DMS79 treated with DMSO at 0.1 percent for 48 hours (cell line): ENCODE data around the gene GLTP.
"Not testable (repeated sequence)": the region's sequence is repeated elsewhere in the genome, so short reads cannot be mapped to it uniquely, and the experiment has no call there.

Source experiments
- DNase-seq: peaks from one replicate; lab custom pipeline; 2025; lab: John Stamatoyannopoulos, UW

The GLTP gene

GRCh38 chr12:109880043-109880931, at the start of gene GLTP:
Gene GLTP, minus strand, starts transcription at chr12:109880541. Its CDS starts 167 bp downstream, at chr12:109880374.
- peak; percentile 82 for DNase-seq

DNA sequence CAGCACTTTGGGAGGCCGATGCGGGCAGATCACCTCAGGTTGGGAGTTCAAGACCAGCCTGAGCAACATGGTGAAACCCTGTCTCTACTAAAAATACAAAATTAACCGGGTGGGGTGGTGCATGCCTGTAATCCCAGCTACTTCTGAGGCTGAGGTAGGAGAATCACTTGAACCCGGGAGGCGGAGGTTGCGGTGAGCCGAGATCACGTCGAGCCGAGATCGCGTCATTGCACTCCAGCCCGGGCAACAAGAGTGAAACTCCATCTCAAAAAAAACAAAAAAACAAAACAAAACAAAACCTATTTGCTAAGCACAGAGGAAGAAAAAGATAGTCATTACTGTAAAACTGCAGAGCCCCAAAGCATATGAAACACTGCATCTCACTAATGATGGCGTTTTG, 49.0 kb upstream of the GLTP start:
- DNase-seq, result not testable (repeated sequence)

GRCh38 chr12:109928058-109928656, 47.8 kb upstream of the GLTP start:
- no peak for DNase-seq

DNA sequence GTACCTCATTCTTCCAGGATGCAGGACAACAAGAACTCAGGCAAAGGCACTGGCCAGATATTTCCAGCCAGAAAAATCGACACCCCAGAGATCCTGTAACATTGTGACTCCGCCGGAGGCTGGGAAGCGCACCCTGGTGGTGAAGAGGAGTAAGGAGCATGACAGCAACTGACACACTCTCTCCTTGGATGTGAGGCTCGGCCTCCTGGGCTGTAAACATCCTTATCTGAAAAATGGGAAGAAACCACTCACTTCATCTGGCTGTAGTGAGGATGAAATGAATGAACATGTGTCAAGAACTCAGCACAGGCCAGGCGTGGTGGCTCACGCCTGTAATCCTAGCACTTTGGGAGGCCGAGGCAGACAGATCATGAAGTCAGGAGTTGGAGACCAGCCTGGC, 47.3 kb upstream of the GLTP start:
- no peak for DNase-seq

- DNase-seq, result no peak
Measured at GRCh38 chr12:109926488-109927210, 46.3 kb upstream of the GLTP start.

- DNase-seq, result no peak
Measured at GRCh38 chr12:109926016-109926415, 45.7 kb upstream of the GLTP start.

- DNase-seq, result no peak
Measured at GRCh38 chr12:109925185-109925840, 45.0 kb upstream of the GLTP start.

- no peak for DNase-seq
Measured at GRCh38 chr12:109923481-109924245, 43.3 kb upstream of the GLTP start.

- no peak for DNase-seq
Measured at GRCh38 chr12:109923038-109923437, 42.7 kb upstream of the GLTP start.

DNA sequence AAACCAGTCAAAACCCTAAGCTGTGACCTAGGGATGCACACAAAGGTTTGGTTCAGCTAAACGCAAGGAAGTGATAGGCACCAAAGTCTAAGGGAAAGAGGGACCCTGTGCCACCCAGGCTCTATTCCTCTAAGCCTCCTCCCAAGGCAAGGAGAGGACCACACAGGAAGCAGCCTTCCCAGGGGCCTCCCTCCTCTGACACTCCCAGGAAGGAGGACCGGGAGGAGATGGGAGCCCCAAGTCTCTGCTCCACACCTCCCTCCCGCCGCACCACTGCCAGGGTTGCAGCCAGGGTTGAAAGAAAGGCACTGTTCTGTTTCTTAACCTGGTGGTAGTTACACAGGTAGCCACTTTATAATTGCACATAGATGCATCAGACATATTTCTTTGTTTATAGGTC, 41.6 kb upstream of the GLTP start:
- no peak for DNase-seq

DNA sequence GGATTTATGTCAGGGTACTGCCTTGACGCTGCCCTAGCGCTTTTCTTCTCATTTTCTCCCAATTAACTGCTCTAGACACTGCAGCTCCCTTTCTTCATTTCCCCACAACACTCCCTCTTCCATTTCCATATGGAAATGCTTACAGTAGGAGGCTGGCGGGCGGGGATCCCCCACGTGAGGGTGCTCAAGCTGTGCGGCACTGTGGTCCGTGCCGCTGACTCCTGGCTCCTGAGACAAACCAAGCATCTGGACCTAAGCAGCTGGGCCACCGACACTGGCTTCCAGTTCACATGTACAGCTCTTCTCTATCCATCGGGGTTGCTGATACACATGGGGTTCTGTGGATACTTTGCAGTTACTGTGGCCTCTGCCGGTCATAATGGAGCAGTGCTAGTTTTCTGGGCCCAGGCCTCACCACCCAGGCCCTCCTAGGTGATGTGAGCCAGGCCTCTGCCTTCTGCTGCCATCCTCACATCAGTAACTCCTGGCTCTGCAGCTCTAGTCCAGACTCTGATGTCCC, 40.0 kb upstream of the GLTP start:
- no peak for DNase-seq

DNA sequence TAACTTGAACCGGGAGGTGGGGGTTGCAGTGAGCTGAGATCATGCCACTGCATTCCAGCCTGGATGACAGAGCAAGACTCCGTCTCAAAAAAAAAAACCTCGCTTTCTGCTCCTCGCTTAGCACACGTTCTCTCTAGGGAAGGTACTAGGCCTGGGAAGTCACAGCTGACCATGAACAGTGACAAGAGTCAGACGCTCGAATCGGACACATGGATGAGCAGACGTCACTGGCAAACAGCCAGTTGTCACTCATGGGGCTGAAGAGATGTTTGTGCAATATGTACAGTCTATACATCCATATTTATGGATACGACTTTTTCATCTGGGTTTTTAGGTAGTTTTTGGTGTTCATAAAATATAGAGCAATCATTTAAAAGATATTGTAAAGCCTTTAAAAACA, 39.1 kb upstream of the GLTP start:
- no peak for DNase-seq

DNA sequence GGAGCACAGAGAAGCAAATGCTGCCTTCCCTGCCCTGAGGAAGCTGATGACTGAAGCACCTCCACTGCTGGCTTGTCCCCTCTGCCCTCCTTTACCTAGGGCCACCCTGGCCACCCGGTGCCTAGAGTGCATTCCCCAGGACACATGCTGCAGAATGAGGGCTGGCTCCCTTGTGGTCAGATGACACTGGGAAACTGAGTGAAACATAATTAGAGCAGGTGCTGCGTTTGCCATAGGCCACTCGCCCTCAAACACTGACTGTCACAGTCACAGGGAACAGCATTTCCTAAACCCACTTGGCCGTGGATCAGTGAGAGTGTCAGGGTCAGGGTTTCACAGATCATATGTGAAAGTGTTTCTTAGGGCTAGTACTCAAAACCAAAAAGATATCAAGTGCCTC, 35.7 kb upstream of the GLTP start:
- no peak for DNase-seq

DNA sequence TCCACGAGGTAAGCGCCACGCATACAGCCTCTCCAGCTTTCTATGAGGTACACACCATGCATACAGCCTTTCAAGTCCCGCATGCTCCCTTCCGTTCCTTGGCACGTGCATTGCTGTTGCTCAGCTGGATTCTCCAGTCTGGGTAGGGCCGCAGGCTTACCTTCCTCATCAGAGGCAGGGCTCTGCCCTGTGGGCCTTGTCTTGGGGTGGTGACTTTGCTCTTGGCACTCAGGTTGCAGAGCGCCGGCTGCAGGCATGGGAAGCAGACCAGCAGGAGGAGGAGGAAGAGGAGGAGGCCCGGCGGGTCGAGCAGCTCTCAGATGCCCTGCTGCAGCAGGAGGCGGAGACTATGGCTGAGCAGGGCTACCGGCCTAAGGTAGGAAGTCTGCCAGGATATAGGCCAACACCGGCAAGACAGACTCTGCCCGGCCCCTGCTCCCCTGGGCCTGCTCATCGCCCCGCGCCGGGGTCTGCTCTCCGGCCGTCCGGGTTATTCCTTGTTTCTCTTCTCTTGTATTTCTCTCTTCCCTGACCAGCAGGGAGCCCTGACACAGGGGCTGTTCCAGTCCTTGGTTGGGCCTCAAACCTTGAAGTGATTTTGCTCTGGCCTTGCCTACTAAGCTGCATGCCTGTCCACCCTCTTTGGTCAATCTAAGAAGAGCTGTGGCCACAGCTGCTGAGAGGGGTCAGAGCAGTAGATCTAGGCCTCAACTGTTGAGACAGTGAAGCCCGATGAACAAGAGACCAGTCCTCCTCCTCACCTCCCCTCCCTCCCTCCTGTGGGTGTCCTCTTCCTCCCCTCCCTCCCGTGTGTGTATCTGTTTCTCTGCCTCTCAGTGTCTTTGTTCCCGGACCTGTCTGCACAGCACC, 35.1 kb upstream of the GLTP start:
- no peak for DNase-seq

- no peak for DNase-seq
Measured at GRCh38 chr12:109914461-109914860, 34.1 kb upstream of the GLTP start.

DNA sequence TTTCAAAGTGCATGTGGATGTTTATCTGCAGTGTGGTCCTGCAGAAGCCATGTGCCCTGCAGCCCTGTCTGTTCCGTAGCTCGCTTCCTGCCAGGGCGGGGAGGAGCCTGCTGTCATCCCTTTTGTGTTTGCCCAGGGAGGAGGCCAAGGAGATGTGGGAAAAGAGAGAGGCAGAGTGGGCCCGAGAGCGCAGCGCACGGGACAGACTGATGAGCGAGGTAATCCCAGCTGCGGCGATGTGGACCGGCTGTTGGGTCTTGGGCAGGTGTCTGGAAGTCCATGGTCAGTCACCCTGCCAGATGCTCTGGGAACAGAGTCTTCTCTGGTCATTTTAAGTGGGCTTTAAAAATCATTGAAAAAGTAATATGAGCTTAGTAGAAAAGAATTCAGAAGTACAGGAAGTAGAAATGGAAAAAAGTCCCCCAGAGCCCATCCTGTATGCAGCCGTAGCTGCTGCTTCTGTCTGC, 32.5 kb upstream of the GLTP start:
- no peak for DNase-seq

GRCh38 chr12:109910969-109911348, 30.6 kb upstream of the GLTP start:
- no peak for DNase-seq

DNA sequence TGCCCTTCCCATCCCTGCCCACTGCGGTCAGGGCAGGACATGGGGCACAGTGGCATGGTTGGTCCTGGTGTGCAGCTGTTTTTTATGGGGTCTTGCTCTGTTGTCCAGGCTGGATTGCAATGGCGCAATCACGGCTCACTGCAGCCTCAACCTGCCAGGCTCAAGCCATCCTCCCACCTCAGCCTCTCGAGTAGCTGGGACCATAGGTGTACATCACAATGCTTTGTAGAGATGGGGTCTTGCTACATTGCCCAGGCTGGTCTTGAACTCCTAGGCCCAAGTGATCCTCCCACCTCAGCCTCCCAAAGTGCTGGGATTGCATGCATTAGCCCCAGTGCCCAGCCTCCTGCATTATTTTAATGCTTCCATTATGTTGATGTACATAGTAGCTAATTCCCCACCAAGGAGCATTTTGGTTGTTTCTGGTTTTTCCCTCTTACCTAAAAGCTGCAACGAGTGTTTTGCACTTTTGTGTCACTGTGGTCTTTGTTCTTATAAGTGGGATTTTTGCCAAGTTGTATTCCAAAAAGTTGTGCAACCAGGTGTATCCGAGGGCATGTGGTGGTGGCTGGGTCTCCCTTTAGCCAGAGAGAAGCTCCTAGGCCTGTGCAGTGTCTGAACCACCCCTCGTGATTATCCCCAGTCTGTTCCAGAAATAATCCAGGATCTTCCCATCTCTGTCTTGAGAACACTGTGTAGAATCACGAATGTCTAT, 30.1 kb upstream of the GLTP start:
- no peak for DNase-seq

DNA sequence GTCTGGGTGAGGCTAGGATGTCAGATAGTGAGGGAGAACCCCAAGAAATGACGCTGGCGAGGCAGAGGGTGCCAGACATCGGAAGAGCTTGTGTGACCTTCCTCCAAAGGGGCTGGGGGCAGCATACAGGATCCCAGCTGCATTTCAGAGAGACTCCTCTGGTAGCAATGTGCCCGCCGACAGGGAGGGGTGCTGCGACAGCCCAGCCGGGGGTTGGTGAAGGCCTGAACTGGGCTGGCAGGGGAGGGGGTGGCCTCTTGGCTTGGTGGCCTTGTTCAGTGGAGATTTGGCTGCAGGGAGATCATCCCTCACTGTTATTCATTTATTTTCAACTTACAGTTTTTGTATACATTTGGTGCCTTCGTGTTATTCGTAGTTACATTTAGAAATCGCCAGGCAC, 25.0 kb upstream of the GLTP start:
- DNase-seq, result no peak
